CD4-positive, alpha-beta memory T cell (primary cell): ENCODE measurements around the gene F8. TPM values are rescaled to one million over a fixed set of nuclear protein-coding genes. Genes with fewer than 3 reads are reported as not detected.
A peak's percentile ranks its signal among the peaks of the same experiment; 100 is the strongest.
"Not testable (repeated sequence)": the region's sequence is repeated elsewhere in the genome, so short reads cannot be mapped to it uniquely, and the experiment has no call there.

ENCODE experiments used
- CTCF ChIA-PET: fragments of 350-600 bp; sonication (Branson Sonifier 250); formaldehyde crosslinking; loops from one replicate; lab custom pipeline; 2021; ENCODE audit warnings: inconsistent platforms; ENCODE audit not compliant: partially characterized antibody; lab: Charles Lee
- POLR2A ChIA-PET: fragments of 350-600 bp; sonication (Branson Sonifier 250); formaldehyde crosslinking; loops from one replicate; lab custom pipeline; 2021; ENCODE audit not compliant: partially characterized antibody; lab: Charles Lee
- DNase-seq, 5 donors: peaks; one replicate each; pipeline versions ENCODE4 v3.0.0 to v3.0.0-alpha.2; 2020 to 2022; ENCODE audit warnings: mixed read lengths in 1 of 5
- H3K27ac ChIP-seq: one replicate; pipeline ENCODE4 v1.7.0; 2013; ENCODE audit warnings: low read depth, low read length
- H3K27me3 ChIP-seq: 2 replicates; pipeline ENCODE4 v1.7.0; 2013; ENCODE audit warnings: mild to moderate bottlenecking, low read length, moderate library complexity; ENCODE audit not compliant: insufficient read depth
- H3K36me3 ChIP-seq: 2 replicates; pipeline ENCODE4 v1.7.0; 2013; ENCODE audit warnings: mild to moderate bottlenecking, low read length, moderate library complexity; ENCODE audit not compliant: insufficient read depth
- H3K4me1 ChIP-seq: 2 replicates; pipeline ENCODE4 v1.7.0; 2013; ENCODE audit warnings: mild to moderate bottlenecking, low read length, moderate library complexity; ENCODE audit not compliant: insufficient read depth
- H3K4me3 ChIP-seq, 2 donors: one replicate each; pipeline ENCODE4 v1.7.0; 2013; ENCODE audit warnings: low read length in 2 of 2, mild to moderate bottlenecking in 1 of 2
- H3K9me3 ChIP-seq, 2 donors: one replicate each; pipeline ENCODE4 v1.7.0; 2013; ENCODE audit warnings: low read length in 2 of 2, control low read depth in 1 of 2; ENCODE audit not compliant: control insufficient read depth in 1 of 2
- H3K27ac Mint-ChIP-seq, 7 donors: one replicate each; pipeline ENCODE4 v1.8.0; 2020 to 2021; ENCODE audit warnings: mixed read lengths in 7 of 7, mild to moderate bottlenecking in 6 of 7, inconsistent platforms in 3 of 7, moderate library complexity in 3 of 7
- H3K27me3 Mint-ChIP-seq, 2 donors: one replicate each; pipeline ENCODE4 v1.8.0; 2020 to 2021; ENCODE audit warnings: mixed read lengths in 2 of 2
- H3K36me3 Mint-ChIP-seq, 2 donors: one replicate each; pipeline ENCODE4 v1.8.0; 2020 to 2021; ENCODE audit warnings: mixed read lengths in 2 of 2, inconsistent platforms in 1 of 2, mild to moderate bottlenecking in 1 of 2
- H3K4me1 Mint-ChIP-seq, 4 donors: one replicate each; pipeline ENCODE4 v1.8.0; 2020 to 2021; ENCODE audit warnings: mixed read lengths in 4 of 4, mild to moderate bottlenecking in 1 of 4
- H3K4me3 Mint-ChIP-seq, 8 donors: one replicate each; pipeline ENCODE4 v1.8.0; 2020 to 2021; ENCODE audit warnings: mixed read lengths in 8 of 8, mild to moderate bottlenecking in 7 of 8, moderate library complexity in 6 of 8, inconsistent platforms in 3 of 8
- H3K9me3 Mint-ChIP-seq, 8 donors: one replicate each; pipeline ENCODE4 v1.8.0; 2020 to 2021; ENCODE audit warnings: mixed read lengths in 8 of 8, mild to moderate bottlenecking in 5 of 8, inconsistent platforms in 3 of 8, moderate library complexity in 1 of 8
- intact Hi-C: fragments of 100-400 bp; cut with micrococcal nuclease; formaldehyde crosslinking; loops from one replicate; pipeline ENCODE4 v1.15.1; 2023
- polyA plus RNA-seq, 2 donors: library from polyadenylated mRNA; unstranded; fragments of 300-500 nt; fragmentation: Illumina TruSeq; gene quantifications; one replicate each; pipeline ENCODE4 v1.2.3, GENCODE V29; 2021
- total RNA-seq, 2 experiments: library from RNA; stranded (reverse); gene quantifications; one replicate each; pipeline ENCODE4 v1.2.3, GENCODE V29; 2021

The F8 gene
- total and polyA plus RNA-seq, 4 experiments from 2014 or later: 2.4 to 7.2 (median 3.7) TPM

- no peaks in the 10 kb centered on the region for H3K27me3 ChIP-seq
- no peak overlapping the region for H3K27ac Mint-ChIP-seq
- H3K27ac ChIP-seq: no peak overlapping the region
- H3K4me1 ChIP-seq: peaks cover 9% of the 10 kb centered on the region
- H3K9me3 ChIP-seq: no peaks in the 10 kb centered on the region
- no peaks in the 10 kb centered on the region for H3K9me3 Mint-ChIP-seq
- intact Hi-C loops: no loop called here
- CTCF ChIA-PET: no interaction called here
- H3K4me1 Mint-ChIP-seq: peaks cover 7 to 17% (median 15%) of the 10 kb centered on the region in 4 donors
- POLR2A ChIA-PET: no interaction called here
- H3K36me3 ChIP-seq: no peaks in the 10 kb centered on the region
- no peak for DNase-seq
- H3K4me3 ChIP-seq: no peak overlapping the region
- H3K4me3 Mint-ChIP-seq: no peak overlapping the region
- H3K27me3 Mint-ChIP-seq: no peaks in the 10 kb centered on the region
- H3K36me3 Mint-ChIP-seq: no peaks in the 10 kb centered on the region
Observed at GRCh38 chrX:154829926-154830442, 192.5 kb downstream of the F8 start.

- H3K27me3 ChIP-seq: no peaks in the 10 kb centered on the region
- no peaks in the 10 kb centered on the region for H3K9me3 ChIP-seq
- H3K9me3 Mint-ChIP-seq: no peaks in the 10 kb centered on the region
- no peaks in the 10 kb centered on the region for H3K36me3 Mint-ChIP-seq
- no peaks in the 10 kb centered on the region for H3K27me3 Mint-ChIP-seq
- ChIA-PET POLR2A (no interaction called here), CTCF (interaction anchor here (0.9 kb wide), 1 partner anchor 11 kb away, joined by 4 read pairs; no protein-coding TSS in a partner anchor)
- no peak overlapping the region for H3K4me3 ChIP-seq
- peak overlapping the region in 2 of 7 donors; percentile 25 to 69 for H3K27ac Mint-ChIP-seq
- H3K36me3 ChIP-seq: no peaks in the 10 kb centered on the region
- H3K4me3 Mint-ChIP-seq: no peak overlapping the region
- peaks cover 7 to 17% (median 15%) of the 10 kb centered on the region in 4 donors for H3K4me1 Mint-ChIP-seq
- intact Hi-C loops: no loop called here
- H3K4me1 ChIP-seq: peaks cover 9% of the 10 kb centered on the region
- no peak for DNase-seq
- H3K27ac ChIP-seq: no peak overlapping the region
Observed at GRCh38 chrX:154829134-154829533, 193.4 kb downstream of the F8 start.

GRCh38 chrX:154828016-154828408 lies 194.5 kb downstream of the F8 start:
- no peaks in the 10 kb centered on the region for H3K9me3 ChIP-seq
- no peaks in the 10 kb centered on the region for H3K27me3 ChIP-seq
- no peaks in the 10 kb centered on the region for H3K36me3 Mint-ChIP-seq
- H3K4me3 Mint-ChIP-seq: peak overlapping the region in 3 of 8 donors; percentile 27 to 62 (median 54)
- H3K27me3 Mint-ChIP-seq: no peaks in the 10 kb centered on the region
- no peaks in the 10 kb centered on the region for H3K9me3 Mint-ChIP-seq
- H3K27ac Mint-ChIP-seq: peak overlapping the region in 5 of 7 donors; percentile 2 to 87 (median 82)
- peaks cover 7 to 17% (median 15%) of the 10 kb centered on the region in 4 donors for H3K4me1 Mint-ChIP-seq
- intact Hi-C loops: no loop called here
- no peaks in the 10 kb centered on the region for H3K36me3 ChIP-seq
- H3K4me1 ChIP-seq: peaks cover 9% of the 10 kb centered on the region
- H3K4me3 ChIP-seq: no peak overlapping the region
- no peak for DNase-seq
- H3K27ac ChIP-seq: no peak overlapping the region
- CTCF ChIA-PET: no interaction called here
- POLR2A ChIA-PET: no interaction called here

GRCh38 chrX:154827194-154828015 lies 195.1 kb downstream of the F8 start:
- no peaks in the 10 kb centered on the region for H3K27me3 ChIP-seq
- no peak overlapping the region for H3K27ac ChIP-seq
- ChIA-PET CTCF (no interaction called here), POLR2A (no interaction called here)
- Mint-ChIP-seq H3K27ac (peak overlapping the region; percentile 82 to 91 (median 84)), H3K27me3 (no peaks in the 10 kb centered on the region), H3K4me1 (peaks cover 7 to 17% (median 15%) of the 10 kb centered on the region in 4 donors), H3K9me3 (no peaks in the 10 kb centered on the region), H3K4me3 (peak overlapping the region in 5 of 8 donors; percentile 25 to 62 (median 54)), H3K36me3 (no peaks in the 10 kb centered on the region)
- peaks cover 9% of the 10 kb centered on the region for H3K4me1 ChIP-seq
- DNase-seq: peak; percentile 6 to 52 (median 33)
- H3K9me3 ChIP-seq: no peaks in the 10 kb centered on the region
- intact Hi-C loops: no loop called here
- no peak overlapping the region for H3K4me3 ChIP-seq
- H3K36me3 ChIP-seq: no peaks in the 10 kb centered on the region

- H3K36me3 Mint-ChIP-seq, H3K4me3 Mint-ChIP-seq, H3K4me3 ChIP-seq, H3K4me1 ChIP-seq, H3K9me3 Mint-ChIP-seq, H3K27me3 Mint-ChIP-seq, DNase-seq, H3K36me3 ChIP-seq, H3K27ac Mint-ChIP-seq, H3K27me3 ChIP-seq, H3K9me3 ChIP-seq, H3K27ac ChIP-seq, POLR2A ChIA-PET, CTCF ChIA-PET, intact Hi-C loops: not testable (repeated sequence)
- H3K4me1 Mint-ChIP-seq: peaks cover 7 to 17% (median 15%) of the 10 kb centered on the region in 4 donors
Observed at GRCh38 chrX:154825586-154825985, 196.9 kb downstream of the F8 start.

- Mint-ChIP-seq H3K36me3 (no peaks in the 10 kb centered on the region), H3K4me1 (peaks cover 7 to 17% (median 12%) of the 10 kb centered on the region in 4 donors), H3K4me3 (no peak overlapping the region), H3K27me3 (no peaks in the 10 kb centered on the region), H3K27ac (no peak overlapping the region), H3K9me3 (peaks cover 0 to 3% (median 0%) of the 10 kb centered on the region in 8 donors)
- H3K27me3 ChIP-seq: no peaks in the 10 kb centered on the region
- H3K4me3 ChIP-seq: no peak overlapping the region
- CTCF ChIA-PET: no interaction called here
- POLR2A ChIA-PET: no interaction called here
- no peaks in the 10 kb centered on the region for H3K9me3 ChIP-seq
- H3K4me1 ChIP-seq: peaks cover 9% of the 10 kb centered on the region
- no peak for DNase-seq
- H3K36me3 ChIP-seq: no peaks in the 10 kb centered on the region
- H3K27ac ChIP-seq: no peak overlapping the region
- intact Hi-C loops: no loop called here
Observed at GRCh38 chrX:154824638-154825037, 197.9 kb downstream of the F8 start.

GRCh38 chrX:154822029-154822428 lies 200.5 kb downstream of the F8 start:
- Mint-ChIP-seq H3K9me3 (peaks cover 0 to 3% (median 0%) of the 10 kb centered on the region in 8 donors), H3K27ac (no peak overlapping the region), H3K36me3 (no peaks in the 10 kb centered on the region), H3K27me3 (no peaks in the 10 kb centered on the region), H3K4me3 (no peak overlapping the region), H3K4me1 (peaks cover 0 to under 1% (median 0%) of the 10 kb centered on the region in 4 donors)
- no peak for DNase-seq
- no peaks in the 10 kb centered on the region for H3K4me1 ChIP-seq
- POLR2A ChIA-PET: no interaction called here
- intact Hi-C loops: no loop called here
- H3K4me3 ChIP-seq: no peak overlapping the region
- no peak overlapping the region for H3K27ac ChIP-seq
- no peaks in the 10 kb centered on the region for H3K36me3 ChIP-seq
- H3K9me3 ChIP-seq: no peaks in the 10 kb centered on the region
- H3K27me3 ChIP-seq: no peaks in the 10 kb centered on the region
- CTCF ChIA-PET: no interaction called here
